RWPE1 (cell line): Measurements from ENCODE around the gene MTFP1.

ENCODE experiments used
- CTCF ChIA-PET: fragments of 350-600 bp; sonication (Branson Sonifier 250); formaldehyde crosslinking; extraction: SDS; loops from one replicate; lab custom pipeline; 2021; lab: Yijun Ruan, JAX
- POLR2A ChIA-PET: fragments of 400-600 bp; formaldehyde crosslinking; extraction: SDS; loops from one replicate; lab custom pipeline; 2020; ENCODE audit warnings: antibody characterized with exemption; ENCODE audit not compliant: low non-redundant PET; lab: Yijun Ruan, JAX
- DNase-seq: peaks from one replicate; pipeline ENCODE4 v3.0.0; 2012; ENCODE audit warnings: low spot score
- H3K27ac ChIP-seq: fragments of 450-650 bp; 2 replicates; pipeline ENCODE4 v1.5.1; 2017
- CTCF ChIP-seq: fragments of 450-650 bp; conservative IDR thresholded peaks from 2 replicates; pipeline ENCODE4 v1.5.1; 2017; ENCODE audit warnings: low read depth, mild to moderate bottlenecking

The MTFP1 gene

GRCh38 chr22:30420347-30421125 lies 5.0 kb upstream of the MTFP1 start:
- peak overlapping the region; percentile 78 for H3K27ac ChIP-seq
- TF ChIP-seq CTCF, result no peak
- peak; percentile 57 for DNase-seq
- CTCF ChIA-PET, result interaction anchor here (0.6 to 0.9 kb wide), 2 partner anchors 9 to 133 kb away, joined by 3 read pairs; no protein-coding TSS in a partner anchor
- POLR2A ChIA-PET, result interaction anchor here (0.6 kb wide), 1 partner anchor 225 kb away, joined by 3 read pairs; no protein-coding TSS in a partner anchor

- POLR2A ChIA-PET, result no interaction called here
Measured at GRCh38 chr22:30421695-30422480, 3.7 kb upstream of the MTFP1 start.

GRCh38 chr22:30422481-30423300 lies 2.9 kb upstream of the MTFP1 start:
- POLR2A ChIA-PET, result interaction anchor here (1.0 to 2.3 kb wide), 2 partner anchors 10 to 26 kb away, joined by 3 to 6 read pairs; partner anchors contain the start of gene SEC14L2
- TF ChIP-seq CTCF, result no peak
- DNase-seq, result peak; percentile 79
- peak overlapping the region; percentile 99 for H3K27ac ChIP-seq
- CTCF ChIA-PET, result no interaction called here

More at GRCh38 chr22:30421695-30422480, 3.7 kb upstream of the MTFP1 start:
- no peak for TF ChIP-seq CTCF
- no peak for DNase-seq
- peak overlapping the region; percentile 99 for H3K27ac ChIP-seq
- CTCF ChIA-PET, result no interaction called here

- ChIA-PET POLR2A (interaction anchor here (1.0 to 2.3 kb wide), 2 partner anchors 11 to 27 kb away, joined by 3 to 6 read pairs; partner anchors contain the start of gene SEC14L2), CTCF (interaction anchor here (1.3 kb wide), 1 partner anchor 136 kb away, joined by 5 read pairs; no protein-coding TSS in a partner anchor)
- DNase-seq, result peak; percentile 34
Measured at GRCh38 chr22:30423301-30423958, 2.1 kb upstream of the MTFP1 start.

More at GRCh38 chr22:30423301-30423958, 2.1 kb upstream of the MTFP1 start:
- H3K27ac ChIP-seq, result peak overlapping the region; percentile 99
- TF ChIP-seq CTCF, result no peak
